Right ventricle myocardium inferior (tissue), 1 donor: ENCODE results near the gene CCL21. TPM values are rescaled to one million over a fixed set of nuclear protein-coding genes. Genes with fewer than 3 reads are reported as not detected.
"Not testable (repeated sequence)": the region's sequence is repeated elsewhere in the genome, so short reads cannot be mapped to it uniquely, and the experiment has no call there.

Experiments used
- ATAC-seq: fragments of 200-7000 bp; cut with Tn5 transposase; one replicate; pipeline ENCODE4 v1.9.1; 2020; ENCODE audit warnings: mild to moderate bottlenecking, moderate library complexity
- DNase-seq: peaks from one replicate; pipeline ENCODE4 v3.0.0; 2021; ENCODE audit errors: missing footprints
- intact Hi-C: fragments of 100-400 bp; cut with DNase I; formaldehyde crosslinking; loops from one replicate; pipeline ENCODE4 v1.11.0; 2022
- long read RNA-seq: library from polyadenylated mRNA; unstranded; transcript quantifications from one replicate; pipeline ENCODE4 v2.0.0, GENCODE V29; 2021
- total RNA-seq: library from RNA; stranded (reverse); fragmentation: NEBNext Ultra II Directional; extraction: Animal tissue kit (Norgen Biotek cat#: 25700); gene quantifications from one replicate; pipeline ENCODE4 v1.2.1, GENCODE V29; 2021
- donor health status: DM: no; HTN: yes; CAD: no; lungs with severe emphysema.

Gene CCL21, protein sequence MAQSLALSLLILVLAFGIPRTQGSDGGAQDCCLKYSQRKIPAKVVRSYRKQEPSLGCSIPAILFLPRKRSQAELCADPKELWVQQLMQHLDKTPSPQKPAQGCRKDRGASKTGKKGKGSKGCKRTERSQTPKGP
- 12.4 TPM for total RNA-seq
- long read RNA-seq, partial matches to known transcripts = 0 of 1 reads
- long read RNA-seq, other reads (novel, unspliced or antisense) = 0 of 1 reads

DNA sequence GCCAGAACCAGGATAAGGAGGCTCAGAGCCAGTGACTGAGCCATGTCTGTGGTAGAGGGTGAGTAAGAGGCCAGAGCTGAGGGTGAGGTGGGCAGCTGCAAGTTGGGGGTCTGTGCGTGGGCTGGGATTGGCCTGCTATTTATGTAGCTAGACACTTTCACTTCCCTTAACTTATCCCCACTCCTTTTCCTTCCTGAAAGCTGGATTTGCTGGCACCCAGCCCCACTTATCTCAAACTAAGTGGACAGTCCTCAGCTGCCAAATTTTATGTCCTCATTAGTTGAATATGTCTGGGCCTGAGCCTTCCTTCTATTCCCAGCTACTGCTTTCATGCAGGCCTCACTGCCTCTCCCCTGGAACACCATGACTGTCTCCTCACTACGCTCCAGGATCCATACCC is at the start of gene CCL21:
CCL21 (minus strand) TSS at position 114 of the 400 bp plus-strand sequence; CDS start at position 44, 70 bp downstream.
- DNase-seq = peak; percentile 80
- ATAC-seq = peak; percentile 92
- intact Hi-C loops = no loop called here

GRCh38 chr9:34759432-34760134 is 49.6 kb upstream of the CCL21 start:
- ATAC-seq (no peak), DNase-seq (no peak)
- intact Hi-C loops = no loop called here

DNA sequence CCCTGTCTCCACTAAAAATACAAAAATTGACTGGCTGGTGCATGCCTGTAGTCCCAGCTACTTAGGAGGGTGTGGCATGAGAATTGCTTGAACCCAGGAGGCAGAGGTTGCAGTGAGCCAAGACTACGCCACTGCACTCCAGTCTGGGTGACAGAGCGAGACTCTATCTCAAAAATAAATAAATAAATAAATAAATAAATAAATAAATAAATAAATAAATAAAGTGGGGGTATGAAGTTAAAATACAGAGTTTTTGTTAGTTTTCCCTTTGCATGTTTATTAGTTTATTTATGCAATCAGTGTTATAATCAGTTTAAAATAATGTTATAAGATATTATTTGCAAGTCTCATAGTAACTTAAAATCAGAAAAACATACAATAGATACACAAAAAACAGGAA is 40.4 kb upstream of the CCL21 start:
- intact Hi-C loops, ATAC-seq, DNase-seq: not testable (repeated sequence)

DNA sequence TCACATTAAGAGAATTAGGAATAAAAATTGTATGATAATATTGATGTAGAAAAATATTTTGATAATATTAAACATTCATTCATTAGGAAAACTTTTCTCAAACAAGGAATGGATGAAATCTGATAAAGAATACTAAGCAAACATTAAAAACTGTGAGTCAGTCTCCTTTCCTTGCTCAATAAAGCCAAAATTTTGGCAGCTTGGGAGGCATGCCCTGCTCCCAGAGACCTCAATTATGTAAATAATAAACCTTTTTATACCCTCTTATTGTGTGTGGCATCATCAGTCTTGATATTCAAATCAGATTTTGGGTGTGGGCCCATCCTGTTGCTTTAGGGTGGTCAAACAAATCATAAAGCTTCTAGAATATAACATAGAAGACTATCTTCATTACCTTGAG is 36.6 kb upstream of the CCL21 start:
- no peak for ATAC-seq
- intact Hi-C loops = no loop called here
- no peak for DNase-seq

DNA sequence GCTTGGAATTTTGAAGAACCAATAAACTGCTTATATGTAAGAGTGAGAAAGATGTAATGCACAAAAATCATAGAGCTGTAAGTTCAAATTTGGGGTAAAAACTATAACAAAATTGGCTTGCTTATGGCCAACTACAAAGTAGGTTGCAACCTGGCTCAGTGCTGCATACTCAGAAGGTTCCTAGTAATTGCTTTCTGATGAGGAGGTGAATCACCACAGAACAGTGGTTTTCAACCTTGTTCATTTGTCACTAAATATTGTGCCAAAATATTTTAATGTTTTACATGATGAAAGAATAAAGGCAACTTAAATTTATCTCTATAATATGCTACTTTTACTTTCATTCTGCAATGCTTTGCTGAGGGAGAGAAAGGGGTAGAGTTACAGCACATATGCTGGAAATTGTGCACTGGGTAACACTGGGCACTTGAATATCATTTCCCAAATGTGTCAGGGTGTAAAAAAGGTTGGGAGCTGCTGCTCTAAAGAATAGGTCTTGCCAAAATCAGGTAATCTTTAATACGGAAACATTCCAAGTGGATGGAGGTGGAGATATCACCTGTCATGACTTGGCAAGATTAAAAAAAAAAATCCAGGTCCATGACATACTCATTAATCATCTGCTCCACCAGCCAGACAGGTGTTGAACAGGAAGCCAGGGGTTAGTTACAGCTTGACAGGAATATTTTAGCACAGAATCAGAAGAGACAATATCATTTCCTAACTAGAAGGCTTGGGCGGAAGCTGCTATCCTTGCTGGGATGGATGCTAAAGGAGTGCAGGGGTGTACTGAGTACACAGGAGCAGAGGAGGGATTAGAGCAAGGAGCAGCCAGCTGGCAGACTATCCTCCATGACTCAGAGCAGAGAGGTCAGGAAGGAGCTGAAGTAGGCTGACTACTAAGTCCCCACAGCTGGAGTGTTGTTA is 34.6 kb upstream of the CCL21 start:
- intact Hi-C loops = no loop called here
- ATAC-seq (peak; percentile 79), DNase-seq (no peak)

DNA sequence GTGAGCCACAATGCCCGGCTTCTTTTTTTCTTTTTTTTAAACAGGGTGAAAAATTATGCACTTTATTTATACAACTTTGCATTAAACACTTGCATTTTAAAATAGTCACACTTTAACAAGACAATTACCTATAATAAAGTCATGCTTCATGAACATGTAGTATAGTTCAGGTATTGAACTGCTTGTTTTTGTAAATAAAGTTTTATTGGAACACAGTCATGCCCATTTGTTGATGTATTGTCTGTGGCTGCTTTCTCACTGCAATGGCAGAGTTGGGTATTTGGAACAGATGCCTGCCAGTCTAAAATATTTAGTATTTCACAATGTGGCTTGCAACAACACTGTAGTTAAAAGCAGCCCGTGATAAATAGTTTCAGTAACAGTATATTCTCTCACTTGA is 32.8 kb upstream of the CCL21 start:
- no peak for DNase-seq
- ATAC-seq = no peak
- intact Hi-C loops = no loop called here

- ATAC-seq = no peak
- no peak for DNase-seq
- intact Hi-C loops = no loop called here
These were observed 31.7 kb upstream of the CCL21 start for GRCh38 chr9:34741628-34742027.

GRCh38 chr9:34740176-34740575 is 30.2 kb upstream of the CCL21 start:
- intact Hi-C loops, DNase-seq, ATAC-seq: not testable (repeated sequence)

GRCh38 chr9:34737677-34738260 is 27.8 kb upstream of the CCL21 start:
- no peak for DNase-seq
- intact Hi-C loops = no loop called here
- no peak for ATAC-seq

- ATAC-seq (no peak), DNase-seq (no peak)
- intact Hi-C loops = no loop called here
These were observed 24.8 kb upstream of the CCL21 start for GRCh38 chr9:34734720-34735119.

DNA sequence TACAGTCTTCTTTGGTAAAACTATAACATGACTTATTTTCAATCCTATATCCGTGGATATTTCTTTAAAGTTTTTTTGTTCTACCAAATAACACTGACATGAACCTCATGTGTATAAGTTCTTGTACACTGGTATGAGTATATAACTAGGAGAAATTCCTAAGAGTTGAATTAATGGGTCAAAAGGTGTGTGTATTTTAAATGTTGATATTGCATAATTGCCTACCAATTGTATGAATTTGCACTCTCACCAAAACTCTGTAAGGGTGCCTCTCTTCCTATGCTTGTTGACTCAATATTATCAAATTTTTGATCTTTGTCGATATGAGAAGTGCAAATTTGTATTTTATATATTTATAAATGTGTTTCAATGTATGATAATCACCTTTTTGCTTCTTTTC is 22.9 kb upstream of the CCL21 start:
- ATAC-seq = no peak
- DNase-seq = no peak
- intact Hi-C loops = no loop called here

DNA sequence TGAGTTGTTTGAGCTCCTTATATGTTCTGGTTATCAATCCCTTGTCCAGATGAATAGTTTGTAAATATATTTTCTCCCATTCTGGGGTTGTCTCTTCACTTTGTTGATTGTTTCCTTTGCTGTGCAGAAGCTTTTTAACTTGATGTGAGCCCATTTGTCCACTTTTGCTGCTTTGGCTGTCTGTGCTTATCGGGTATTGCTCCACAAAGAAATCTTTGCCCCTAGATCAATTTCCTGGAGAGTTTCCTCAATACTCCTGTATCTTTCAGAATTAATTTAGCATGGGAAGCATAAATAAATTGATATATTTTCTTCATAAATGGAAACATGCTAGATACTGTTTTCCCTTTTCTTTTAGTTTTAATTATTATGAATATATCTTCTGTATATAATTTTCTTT is 22.5 kb upstream of the CCL21 start:
- DNase-seq (no peak), ATAC-seq (no peak)
- intact Hi-C loops = no loop called here

DNA sequence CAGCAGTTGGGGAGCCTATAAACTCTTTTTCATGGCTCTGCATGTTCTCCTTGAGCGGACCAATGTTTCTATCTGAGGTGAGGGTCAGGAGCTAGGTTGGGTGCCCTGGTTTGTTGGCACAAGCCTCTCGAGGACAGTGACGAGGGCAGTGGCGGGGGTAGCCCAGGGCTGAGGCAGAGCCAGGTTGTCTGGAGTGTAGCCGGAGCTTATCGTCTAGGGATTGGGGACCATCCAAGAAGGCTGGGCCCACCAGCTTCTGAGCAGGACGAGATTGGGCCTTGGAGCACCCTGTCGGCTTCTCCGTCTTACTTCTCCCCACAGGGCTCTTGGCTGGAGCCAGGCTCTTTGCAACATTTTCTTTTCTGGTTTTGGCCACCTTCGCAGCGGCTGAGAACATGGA is 13.2 kb upstream of the CCL21 start:
- ATAC-seq (no peak), DNase-seq (no peak)
- intact Hi-C loops = no loop called here

GRCh38 chr9:34719769-34720025 is 9.8 kb upstream of the CCL21 start:
- intact Hi-C loops, DNase-seq, ATAC-seq: not testable (repeated sequence)

DNA sequence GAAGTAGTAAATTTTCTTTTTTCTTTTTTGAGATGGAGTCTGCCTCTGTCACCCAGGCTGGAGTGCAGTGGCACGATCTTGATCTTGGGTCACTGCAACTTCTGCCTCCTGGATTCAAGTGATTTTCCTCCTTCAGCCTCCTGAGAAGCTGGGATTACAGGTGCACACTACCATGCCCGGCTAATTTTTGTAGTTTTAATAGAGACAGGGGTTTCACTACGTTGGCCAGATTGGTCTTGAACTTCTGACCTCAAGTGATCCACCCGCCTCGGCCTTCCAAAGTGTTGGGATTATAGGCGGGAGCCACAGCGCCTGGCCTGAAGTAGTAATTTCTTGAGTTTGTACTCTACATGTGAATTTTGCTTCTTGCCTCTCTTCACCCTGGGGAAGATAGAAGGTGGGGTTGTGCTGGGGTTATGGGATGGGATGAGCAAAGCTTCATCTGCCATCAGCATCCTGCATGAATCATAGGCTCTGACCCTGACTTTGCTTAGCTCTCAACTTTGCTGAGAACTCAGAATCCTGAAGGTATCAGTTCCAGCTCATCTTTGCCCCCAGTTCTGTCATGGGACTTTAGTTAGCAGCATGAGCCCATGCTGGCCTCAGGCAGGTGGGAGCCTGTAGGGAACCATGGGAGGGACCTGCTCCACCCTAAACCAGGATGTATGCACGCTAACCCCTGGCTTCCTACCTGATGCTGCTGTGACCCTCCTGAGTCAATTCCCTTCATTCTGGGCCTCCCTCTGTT is 9.3 kb upstream of the CCL21 start:
- no peak for DNase-seq
- no peak for ATAC-seq
- intact Hi-C loops = no loop called here

DNA sequence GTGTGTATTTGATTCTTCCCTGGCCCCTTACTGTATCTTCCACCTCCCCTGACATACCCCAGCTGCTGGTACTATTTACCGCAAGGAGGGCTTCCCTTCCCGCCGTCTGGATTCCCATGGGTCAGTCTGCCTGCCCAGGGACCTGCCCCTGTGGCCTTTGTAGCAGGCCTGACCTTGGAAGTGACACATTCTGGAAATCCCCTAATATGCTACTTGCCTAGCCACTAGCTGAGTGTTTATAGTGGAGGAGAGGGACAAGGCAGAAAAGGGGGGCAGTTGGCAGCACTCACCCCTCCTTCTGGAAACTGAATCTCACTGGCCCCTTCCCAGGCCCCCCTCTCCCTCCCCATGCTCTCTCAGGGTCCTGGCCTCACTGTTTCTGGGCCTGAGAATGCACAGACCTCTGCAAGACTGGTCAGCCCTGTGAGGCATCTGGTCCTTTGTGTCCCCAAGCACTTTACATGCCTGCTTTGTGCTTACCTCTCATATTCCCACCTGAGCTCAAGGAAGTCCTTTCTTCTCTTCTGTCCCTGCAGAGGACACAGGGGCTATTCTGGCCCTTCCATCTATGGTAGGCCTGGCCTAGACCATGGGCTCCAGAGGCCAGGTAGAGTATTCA is 8.2 kb upstream of the CCL21 start:
- DNase-seq (no peak), ATAC-seq (peak; percentile 29)
- intact Hi-C loops = no loop called here

GRCh38 chr9:34716711-34717110 is 6.8 kb upstream of the CCL21 start:
- intact Hi-C loops = no loop called here
- DNase-seq (no peak), ATAC-seq (no peak)

- no peak for ATAC-seq
- intact Hi-C loops = no loop called here
- DNase-seq = no peak
These were observed 5.8 kb upstream of the CCL21 start for GRCh38 chr9:34715639-34716215.
